GM21515 (cell line): ENCODE data around the gene PER3.
"Not testable (repeated sequence)": the region's sequence is repeated elsewhere in the genome, so short reads cannot be mapped to it uniquely, and the experiment has no call there.

Experiments used
- ATAC-seq: cut with Tn5 transposase; IDR thresholded peaks from one replicate; pipeline ENCODE4 v1.9.1; 2021; ENCODE audit not compliant: unreplicated experiment

Gene PER3

DNA sequence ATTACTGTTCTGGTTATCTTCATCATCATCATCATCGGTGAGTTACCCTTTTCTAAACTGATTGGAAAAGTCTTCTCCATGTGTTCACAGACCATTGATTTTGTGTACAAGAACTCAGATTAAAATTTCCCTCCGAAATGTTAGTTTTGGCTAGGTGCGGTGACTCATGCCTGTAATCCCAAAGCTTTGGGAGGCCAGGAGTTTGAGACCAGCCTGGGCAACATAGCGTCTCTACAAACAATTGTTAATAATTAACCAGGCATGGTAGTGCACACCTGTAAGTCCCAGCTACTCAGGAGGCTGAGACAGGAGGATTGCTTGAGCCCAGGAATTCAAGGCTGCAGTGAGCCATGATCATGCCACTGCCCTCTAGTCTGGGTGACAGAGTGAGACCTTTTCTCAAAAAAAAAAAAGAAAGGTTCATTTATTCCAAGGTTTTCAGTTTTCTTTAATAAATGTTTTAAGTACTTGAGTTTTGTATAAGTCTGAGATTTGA, 5.9 kb upstream of the PER3 start:
- ATAC-seq = no peak

DNA sequence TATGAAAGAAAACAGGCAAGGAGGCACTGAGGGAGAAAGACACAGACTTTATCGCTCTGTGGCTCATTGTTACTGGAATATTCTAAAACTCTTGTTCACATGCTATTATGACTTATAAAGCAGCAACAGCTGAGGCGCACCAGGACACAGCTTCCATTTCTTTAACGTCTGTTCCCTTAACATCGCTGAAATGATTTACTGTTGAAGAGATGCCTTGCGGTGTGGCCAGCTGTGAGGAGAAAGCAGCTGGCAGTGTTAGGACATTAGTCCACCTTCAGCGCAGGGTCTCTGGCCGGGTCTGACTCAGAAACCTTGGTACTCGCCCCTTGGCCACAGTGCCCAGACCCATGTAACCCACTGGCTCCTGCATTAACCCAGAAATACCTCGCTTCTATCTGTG, 3.1 kb upstream of the PER3 start:
- no peak for ATAC-seq

DNA sequence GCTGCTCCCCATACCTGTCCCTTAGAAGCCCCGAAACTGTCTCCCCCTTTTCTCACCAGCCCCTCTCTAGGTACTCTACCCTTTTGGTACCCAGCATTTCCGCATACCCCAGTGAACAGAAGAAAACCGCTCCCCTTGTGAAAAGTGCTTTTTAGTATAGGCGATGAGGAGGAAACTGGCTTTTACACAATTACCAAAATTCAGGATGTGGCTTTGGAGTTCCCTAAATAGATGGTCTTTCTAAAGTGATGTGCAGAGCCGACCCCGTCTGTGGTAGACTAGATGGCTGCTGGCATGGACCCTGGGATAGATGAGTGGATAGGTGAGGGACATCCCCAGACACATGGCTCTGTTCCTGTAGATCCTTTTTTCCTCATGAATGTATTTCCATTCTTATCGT, 2.6 kb upstream of the PER3 start:
- no peak for ATAC-seq

DNA sequence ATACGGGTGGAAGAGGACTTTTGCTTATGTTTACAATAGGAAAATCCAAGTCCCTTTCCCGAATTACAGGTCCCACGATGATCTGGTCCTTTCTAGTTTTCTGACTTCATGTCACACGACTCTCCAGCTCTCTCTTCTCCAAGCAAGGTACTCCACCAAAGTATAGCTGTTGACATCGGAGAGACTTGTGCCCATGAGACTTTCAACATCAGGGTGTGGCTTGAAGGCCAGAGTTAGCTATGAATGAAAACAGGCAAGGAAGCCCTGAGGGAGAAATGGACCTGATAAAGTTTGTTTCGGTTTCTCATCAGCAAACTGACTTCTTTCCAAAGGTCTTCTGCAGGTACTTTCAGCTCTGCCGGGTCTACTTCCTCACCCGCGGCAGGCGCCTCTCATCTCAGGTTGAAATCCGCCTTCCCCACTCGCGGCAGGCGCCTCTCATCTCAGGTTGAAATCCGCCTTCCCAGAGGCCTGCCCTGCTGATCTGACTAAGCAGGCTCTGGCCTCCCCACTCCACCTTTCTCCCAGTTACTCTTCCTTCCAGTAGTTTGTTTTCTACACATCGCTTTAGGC, 2.1 kb upstream of the PER3 start:
- ATAC-seq = no peak

DNA sequence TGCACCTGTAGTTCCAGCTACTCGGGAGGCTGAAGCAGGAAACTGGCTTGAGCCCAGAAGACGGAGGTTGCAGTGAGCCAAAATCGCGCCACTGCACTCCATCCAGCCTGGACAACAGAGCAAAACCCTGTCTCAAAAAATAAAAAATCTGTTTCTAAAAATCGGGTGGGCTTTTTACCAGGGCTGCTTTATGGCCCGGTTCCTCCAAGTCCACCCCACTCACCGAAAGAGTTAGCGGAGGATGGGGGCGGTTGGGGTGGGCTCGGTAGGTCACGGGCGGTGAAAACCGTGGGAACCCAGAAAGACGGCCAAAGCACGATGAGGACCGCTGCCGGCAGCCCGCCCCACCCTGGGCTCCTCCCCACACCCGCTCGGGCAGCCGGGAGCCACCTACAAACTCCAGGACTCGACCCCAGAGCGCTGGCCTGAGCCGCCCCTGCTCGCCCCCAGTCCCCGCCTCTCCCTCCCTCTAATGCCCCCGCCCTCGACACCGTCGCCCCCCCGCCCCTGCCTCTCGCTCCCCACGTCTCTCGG, 846 bp upstream of the PER3 start:
- ATAC-seq = no peak

DNA sequence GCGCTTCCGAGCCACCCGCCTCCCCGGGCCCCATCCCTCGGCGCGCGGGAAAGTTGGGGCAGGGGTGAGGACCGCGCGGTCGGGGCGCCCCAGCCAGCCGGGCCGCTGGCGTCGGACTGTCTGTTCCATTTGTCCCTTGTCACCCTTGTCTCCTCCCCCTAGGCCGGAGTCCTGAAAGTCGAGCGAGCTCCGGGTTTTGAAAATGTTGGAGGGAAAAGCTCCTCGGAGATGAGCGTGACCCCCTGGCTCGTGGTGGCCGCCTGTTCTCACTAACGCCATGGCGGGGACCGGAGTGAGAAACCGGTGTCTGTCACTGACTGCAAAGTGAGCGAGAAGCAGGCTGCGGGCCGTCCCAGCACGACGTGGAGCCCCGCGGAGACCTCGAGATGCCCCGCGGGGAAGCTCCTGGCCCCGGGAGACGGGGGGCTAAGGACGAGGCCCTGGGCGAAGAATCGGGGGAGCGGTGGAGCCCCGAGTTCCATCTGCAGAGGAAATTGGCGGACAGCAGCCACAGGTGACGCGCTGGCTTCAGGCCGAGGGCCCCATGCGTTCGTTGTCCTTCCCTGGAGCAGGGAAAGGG, 491 bp downstream of the PER3 start:
- ATAC-seq = no peak

DNA sequence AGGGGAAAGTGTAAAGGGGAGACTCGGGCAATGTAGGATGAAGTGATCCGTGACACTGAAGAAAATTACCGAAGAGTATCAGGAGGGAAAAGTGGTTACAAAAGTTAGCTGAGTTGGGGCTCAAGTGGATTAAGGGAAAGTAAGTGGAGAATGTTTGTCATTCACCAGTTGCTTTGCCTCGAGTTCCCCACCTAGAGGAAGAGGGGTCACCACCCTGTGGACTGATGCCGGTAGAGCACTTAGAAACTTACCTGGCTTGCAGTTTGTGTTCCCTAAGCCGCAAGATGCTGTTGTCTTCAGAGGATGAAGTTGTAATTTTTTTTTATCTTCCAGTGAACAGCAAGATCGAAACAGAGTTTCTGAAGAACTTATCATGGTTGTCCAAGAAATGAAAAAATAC, 1.0 kb downstream of the PER3 start:
- no peak for ATAC-seq

DNA sequence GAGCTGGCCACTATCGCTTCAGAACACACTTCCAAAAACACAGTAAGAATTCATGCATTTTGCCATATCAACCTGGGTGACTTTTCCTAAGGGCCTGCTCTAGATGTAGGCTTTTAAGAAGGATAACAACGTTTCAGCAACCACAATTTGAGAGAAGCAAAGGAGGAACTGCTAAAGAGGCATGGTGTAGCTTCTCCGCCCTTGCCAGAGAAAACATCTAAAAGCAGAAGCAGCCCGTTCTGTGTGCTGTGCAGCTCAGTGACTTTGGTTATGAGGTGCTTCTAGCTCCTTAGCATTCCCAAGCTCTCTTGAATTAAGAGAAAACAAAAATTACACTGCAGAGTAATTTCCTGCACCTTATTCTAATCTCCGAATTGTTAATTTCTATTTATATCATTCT, 2.7 kb downstream of the PER3 start:
- no peak for ATAC-seq

DNA sequence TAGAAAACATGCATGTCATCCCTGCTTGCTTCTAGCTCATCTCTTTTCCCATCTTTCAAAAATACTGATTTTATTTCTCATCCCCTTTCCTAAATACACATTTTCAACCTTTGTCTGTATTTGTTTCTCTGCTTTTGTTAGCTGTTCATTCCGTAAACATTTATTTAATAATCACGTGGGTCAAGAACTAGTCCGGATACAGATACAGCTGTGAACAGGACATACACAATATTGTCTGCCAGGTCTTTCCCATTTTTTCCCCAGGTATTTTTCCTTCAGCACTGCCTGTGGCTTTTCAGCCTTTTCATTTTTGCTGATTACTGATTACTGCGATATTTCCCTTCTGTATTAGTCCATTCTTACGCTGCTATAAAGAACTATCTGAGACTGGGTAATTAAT, 5.7 kb downstream of the PER3 start:
- no peak for ATAC-seq

DNA sequence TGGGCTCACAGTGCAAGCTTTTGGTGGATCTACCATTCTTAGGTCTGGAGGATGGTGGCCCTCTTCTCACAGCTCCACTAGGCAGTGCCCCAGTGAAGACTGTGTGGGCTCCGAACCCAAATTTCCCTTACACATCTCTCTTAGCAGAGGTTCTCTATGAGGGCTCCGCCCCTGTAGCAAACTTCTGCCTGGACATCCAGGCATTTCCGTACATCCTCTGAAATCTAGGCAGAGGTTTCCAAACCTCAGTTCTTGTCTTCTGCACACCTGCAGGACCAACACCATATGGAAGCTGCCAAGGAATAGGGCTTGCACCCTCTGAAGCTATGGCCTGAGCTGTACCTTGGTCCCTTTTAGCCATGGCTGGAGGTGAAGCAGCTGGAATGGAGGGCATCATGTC, 6.9 kb downstream of the PER3 start:
- not testable (repeated sequence) for ATAC-seq

DNA sequence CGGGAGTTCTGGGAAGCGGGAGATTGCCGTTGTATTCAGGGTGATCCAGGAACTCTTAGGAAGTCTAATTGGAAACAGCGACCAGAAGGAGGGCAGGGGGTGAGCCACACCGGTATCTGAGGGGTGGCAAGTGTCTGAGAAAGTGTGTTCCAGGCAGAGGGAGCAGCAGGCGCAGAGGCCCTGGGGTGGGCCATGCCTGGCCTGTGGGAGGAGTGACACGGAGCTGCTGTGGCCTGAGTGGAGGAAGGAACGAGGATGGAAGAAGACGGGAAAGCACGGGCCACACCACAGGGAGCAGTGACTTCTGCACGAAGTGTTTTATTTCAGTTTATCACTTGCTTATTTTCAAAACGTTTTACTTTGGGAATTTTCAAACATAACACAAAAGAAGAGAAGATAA, 11.3 kb downstream of the PER3 start:
- ATAC-seq = no peak

DNA sequence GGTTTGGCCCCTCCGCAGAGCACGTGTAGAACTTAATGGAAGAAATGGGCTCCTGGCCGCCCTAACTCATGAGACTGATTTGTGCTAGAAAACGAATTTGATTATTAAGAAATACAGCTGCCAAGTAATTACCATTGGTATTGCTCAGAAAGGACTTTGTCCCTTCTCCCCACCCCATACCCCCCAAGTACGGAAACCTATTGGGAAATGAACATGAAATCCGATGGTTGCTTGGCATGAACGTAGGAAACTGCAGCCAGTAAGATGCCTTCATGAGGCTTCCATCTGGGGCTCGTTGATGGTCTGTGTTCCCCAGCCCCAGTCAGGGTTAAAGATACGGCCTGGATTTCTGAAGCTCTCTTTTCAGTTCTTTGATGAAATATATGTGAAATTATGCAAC, 21.4 kb downstream of the PER3 start:
- ATAC-seq = no peak

DNA sequence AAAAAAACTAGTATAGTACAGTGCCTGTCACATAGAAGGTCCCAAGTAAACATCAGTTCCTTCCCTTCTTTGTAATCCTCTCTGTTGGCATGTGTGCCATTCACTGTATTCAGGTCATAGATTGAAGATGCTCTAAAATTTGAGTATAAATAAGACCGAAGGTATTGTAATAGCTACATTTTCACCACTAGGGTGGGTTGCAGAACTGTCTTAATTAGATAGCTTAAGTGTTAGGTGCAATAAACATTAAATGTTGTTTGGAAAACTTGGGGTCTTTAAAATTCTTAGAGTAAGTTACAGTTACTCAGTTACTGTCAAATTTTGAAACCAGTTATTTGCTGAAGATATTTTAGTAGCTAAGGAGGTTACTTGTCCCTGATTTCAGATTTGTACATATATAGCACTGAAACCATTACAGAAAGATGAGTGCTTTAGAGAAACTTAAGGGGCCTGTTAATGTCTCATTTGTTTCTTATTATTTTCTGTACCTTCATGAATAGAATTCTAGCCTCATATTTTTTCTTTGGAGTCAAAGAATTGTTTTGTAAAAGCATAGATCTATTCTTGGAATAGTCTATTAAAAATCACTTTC, 24.3 kb downstream of the PER3 start:
- ATAC-seq = no peak

DNA sequence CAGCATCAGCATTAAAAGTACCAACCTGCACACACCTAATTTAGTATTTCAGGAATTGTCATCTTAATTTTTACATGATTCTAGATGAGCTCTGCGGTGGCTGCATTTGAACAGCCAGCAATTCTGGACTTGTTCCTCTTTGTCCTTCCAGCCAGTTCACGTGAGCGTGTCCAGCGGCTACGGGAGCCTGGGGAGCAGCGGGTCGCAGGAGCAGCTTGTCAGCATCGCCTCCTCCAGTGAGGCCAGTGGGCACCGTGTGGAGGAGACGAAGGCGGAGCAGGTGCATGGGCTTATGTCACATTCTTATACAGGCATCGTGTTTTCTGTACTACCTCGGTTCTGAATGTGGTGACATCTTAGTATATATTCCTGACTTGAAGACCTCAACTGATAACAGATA, 25.7 kb downstream of the PER3 start:
- no peak for ATAC-seq

DNA sequence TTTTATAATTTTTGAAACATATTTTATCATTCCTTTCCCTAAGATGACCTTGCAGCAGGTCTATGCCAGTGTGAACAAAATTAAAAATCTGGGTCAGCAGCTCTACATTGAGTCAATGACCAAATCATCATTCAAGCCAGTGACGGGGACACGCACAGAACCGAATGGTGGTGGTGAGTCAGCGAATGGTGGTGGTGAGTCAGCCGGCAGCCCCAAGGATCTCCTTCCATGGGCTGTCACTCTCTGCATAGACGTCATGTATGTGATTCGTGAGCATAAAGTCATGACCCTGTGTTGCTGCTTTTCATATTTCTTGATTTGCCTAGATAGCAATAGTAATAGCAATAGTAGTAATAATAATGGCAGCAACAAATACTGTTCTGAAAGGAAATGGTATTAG, 26.3 kb downstream of the PER3 start:
- ATAC-seq = no peak

DNA sequence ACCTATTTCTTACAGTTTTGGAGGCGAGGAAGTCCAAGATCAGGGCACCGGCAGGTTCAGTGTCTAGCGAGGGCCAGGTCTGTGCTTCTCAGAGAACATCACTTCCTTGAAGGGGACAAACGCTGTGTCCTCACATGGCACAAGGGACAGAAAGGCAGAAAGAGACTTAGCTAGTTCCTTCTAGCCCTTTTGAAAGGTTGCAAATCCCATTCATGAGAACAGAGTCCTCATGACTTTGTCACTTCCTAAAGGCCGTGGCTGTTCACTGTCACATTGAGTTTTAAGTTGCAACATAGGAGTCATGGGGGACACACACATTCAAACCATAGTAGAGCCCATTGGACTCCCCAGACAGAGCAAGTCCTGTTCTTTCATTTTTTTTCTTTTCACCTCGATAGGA, 27.4 kb downstream of the PER3 start:
- ATAC-seq = no peak

DNA sequence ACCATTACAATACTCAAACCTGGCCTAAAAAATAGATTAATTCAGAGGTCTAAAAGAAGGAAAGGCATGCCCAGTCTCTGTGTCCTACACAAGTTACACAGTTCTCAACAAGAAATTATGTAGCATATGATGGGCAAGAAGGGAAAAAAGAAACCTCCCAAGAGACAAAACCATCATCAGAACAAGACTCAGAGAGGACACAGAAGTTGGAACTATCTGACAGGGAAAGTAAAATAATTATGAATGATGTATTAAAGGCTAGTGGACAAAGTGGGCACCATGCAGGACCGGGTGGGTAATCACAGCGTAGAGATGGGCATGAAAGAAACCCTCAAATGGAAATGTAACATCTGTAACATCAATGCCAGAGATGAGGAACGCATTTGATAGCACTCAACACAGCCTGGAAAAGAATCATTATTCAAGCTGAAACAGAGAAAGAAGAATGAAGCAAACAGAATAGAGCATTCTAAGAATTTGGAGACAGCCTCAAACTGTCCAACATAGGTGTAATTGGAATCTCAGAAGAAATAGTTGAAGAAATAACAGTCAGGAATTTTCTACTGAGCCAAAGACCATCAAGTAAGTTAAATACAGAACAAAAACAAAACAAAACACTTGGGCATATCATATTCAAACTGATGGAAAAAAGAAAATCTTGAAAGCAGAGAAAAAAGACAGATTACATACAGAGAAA, 29.7 kb downstream of the PER3 start:
- no peak for ATAC-seq

DNA sequence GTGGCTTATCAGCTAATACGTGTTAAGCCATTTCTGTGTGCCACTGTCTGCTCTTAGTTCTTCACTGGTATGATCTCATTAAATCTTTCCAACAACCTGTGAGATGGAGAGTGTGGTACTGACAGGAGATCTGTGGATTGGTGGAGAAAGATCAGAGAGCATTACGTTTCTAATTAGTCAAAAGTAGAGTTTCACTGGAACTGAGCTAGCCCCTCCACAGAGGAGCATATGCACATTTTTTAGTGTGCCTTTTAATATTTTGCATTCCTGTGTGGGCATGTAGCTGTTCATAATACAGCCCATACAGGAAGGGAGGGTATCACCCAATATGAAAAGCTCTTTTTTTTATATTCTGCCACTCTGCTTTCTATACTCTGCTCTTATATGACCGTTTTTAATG, 37.2 kb downstream of the PER3 start:
- no peak for ATAC-seq

DNA sequence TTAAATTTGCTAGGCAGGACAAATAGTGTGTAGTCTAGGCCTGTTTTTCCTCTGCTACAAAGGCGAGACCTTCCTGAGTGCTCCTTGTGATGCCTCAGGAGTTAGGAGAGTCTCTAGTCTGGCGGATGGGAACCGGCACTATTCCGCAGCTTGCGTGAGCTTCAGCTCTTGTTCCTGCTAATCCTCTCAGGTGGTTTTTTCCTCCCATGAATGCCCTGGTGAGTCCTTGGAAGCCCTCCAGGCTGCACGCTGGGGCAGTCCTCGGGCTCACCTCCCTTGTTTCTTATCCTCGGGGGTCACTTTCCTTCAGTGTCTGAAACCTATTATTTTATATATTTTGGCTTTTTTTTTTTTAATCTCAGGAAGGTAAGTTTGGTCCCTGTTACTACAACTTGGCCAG, 40.6 kb downstream of the PER3 start:
- ATAC-seq = no peak

DNA sequence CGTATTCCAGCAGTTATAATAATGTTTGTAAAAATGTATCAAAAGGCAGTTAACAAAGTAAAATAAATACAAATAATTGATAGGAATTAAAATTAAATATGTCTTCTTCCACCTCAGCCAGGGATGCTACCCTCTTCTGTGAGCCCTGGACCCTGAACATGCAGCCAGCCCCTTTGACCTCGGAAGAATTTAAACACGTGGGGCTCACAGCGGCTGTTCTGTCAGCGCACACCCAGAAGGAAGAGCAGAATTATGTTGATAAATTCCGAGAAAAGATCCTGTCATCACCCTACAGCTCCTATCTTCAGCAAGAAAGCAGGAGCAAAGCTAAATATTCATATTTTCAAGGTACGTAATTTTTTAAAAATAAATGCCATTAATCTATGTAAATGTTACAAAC, 42.3 kb downstream of the PER3 start:
- ATAC-seq = no peak

DNA sequence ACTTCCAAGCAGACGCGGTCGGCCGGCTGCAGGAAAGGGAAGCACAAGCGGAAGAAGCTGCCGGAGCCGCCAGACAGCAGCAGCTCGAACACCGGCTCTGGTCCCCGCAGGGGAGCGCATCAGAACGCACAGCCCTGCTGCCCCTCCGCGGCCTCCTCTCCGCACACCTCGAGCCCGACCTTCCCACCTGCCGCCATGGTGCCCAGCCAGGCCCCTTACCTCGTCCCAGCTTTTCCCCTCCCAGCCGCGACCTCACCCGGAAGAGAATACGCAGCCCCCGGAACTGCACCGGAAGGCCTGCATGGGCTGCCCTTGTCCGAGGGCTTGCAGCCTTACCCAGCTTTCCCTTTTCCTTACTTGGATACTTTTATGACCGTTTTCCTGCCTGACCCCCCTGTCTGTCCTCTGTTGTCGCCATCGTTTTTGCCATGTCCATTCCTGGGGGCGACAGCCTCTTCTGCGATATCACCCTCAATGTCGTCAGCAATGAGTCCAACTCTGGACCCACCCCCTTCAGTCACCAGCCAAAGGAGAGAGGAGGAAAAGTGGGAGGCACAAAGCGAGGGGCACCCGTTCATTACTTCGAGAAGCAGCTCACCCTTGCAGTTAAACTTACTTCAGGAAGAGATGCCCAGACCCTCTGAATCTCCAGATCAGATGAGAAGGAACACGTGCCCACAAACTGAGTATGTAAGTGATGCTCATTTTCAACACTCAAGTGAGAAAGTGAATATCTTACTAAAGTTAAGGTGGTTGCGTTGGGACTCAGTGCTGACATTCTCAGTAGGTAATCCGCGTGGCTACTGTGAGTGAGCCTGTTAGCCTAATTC, 43.2 kb downstream of the PER3 start:
- no peak for ATAC-seq
